GM23338 (cell line): ENCODE measurements around the gene KMT2E.

ENCODE experiments used
- CREB1 ChIP-seq: fragments of 250-450 bp; sonication (Bioruptor Pico); IDR thresholded peaks from 2 replicates; pipeline ENCODE4 v1.5.0; 2020; ENCODE audit warnings: low read depth, mild to moderate bottlenecking, moderate library complexity
- CTCF ChIP-seq, 2 experiments: fragments of 200-600 bp in 1 of 2; sonication (generic) in 1 of 2; conservative IDR thresholded peaks; 2 replicates each; pipeline versions ENCODE4 v1.5.1 to v1.6.1; 2016 to 2017; ENCODE audit warnings: antibody characterized with exemption in 2 of 2, low read depth in 2 of 2, mild to moderate bottlenecking in 2 of 2, moderate library complexity in 1 of 2
- EZH2 ChIP-seq: fragments of 200-600 bp; sonication (generic); IDR thresholded peaks from one replicate; pipeline ENCODE4 v1.8.0; 2017; ENCODE audit warnings: antibody characterized with exemption, mild to moderate bottlenecking, low read depth; ENCODE audit not compliant: unreplicated experiment
- EZH2phosphoT487 ChIP-seq: fragments of 200-600 bp; sonication (generic); IDR thresholded peaks from one replicate; pipeline ENCODE4 v1.8.1; 2018; ENCODE audit warnings: antibody characterized with exemption; ENCODE audit not compliant: unreplicated experiment
- JUNB ChIP-seq: IDR thresholded peaks from one replicate; pipeline ENCODE4 v1.6.1; 2016; ENCODE audit warnings: antibody characterized with exemption; ENCODE audit not compliant: unreplicated experiment
- NANOG ChIP-seq: IDR thresholded peaks from 2 replicates; pipeline ENCODE4 v1.6.1; 2016; ENCODE audit warnings: antibody characterized with exemption, borderline replicate concordance
- POLR2AphosphoS5 ChIP-seq: IDR thresholded peaks from 2 replicates; pipeline ENCODE4 v1.6.1; 2016; ENCODE audit warnings: antibody characterized with exemption, low read depth
- STAT1 ChIP-seq: IDR thresholded peaks from one replicate; pipeline ENCODE4 v1.6.1; 2016; ENCODE audit warnings: antibody characterized with exemption; ENCODE audit not compliant: unreplicated experiment
- ZNF331 ChIP-seq: fragments of 250-450 bp; sonication (Bioruptor Pico); IDR thresholded peaks from 2 replicates; pipeline ENCODE4 v1.5.0; 2020; ENCODE audit warnings: low read depth, mild to moderate bottlenecking, moderate library complexity
- ZNF462 ChIP-seq: fragments of 250-450 bp; sonication (Bioruptor Pico); IDR thresholded peaks from 2 replicates; pipeline ENCODE4 v1.5.0; 2020; ENCODE audit warnings: mild to moderate bottlenecking, moderate library complexity
- TF ChIP-seq, protein P1 (sequence below): IDR thresholded peaks from one replicate; pipeline ENCODE4 v1.6.1; 2018; ENCODE audit warnings: antibody characterized with exemption; ENCODE audit not compliant: unreplicated experiment
- TF ChIP-seq, protein P2 (sequence below): IDR thresholded peaks from 2 replicates; pipeline ENCODE4 v1.6.1; 2016; ENCODE audit warnings: antibody characterized with exemption

- TF ChIP-seq CTCF (conservative IDR thresholded peaks at IDR 0.05; ENCODE audit: low read depth in 2 of 2) (no peak), EZH2 (no peak), ZNF462 (no peak), EZH2phosphoT487 (no peak), POLR2AphosphoS5 (no peak), CREB1 (CRISPR knock-in tag) (no peak), NANOG (no peak), JUNB (no peak), ZNF331 (CRISPR knock-in tag) (no peak), STAT1 (no peak)
- TF ChIP-seq, protein P1, sequence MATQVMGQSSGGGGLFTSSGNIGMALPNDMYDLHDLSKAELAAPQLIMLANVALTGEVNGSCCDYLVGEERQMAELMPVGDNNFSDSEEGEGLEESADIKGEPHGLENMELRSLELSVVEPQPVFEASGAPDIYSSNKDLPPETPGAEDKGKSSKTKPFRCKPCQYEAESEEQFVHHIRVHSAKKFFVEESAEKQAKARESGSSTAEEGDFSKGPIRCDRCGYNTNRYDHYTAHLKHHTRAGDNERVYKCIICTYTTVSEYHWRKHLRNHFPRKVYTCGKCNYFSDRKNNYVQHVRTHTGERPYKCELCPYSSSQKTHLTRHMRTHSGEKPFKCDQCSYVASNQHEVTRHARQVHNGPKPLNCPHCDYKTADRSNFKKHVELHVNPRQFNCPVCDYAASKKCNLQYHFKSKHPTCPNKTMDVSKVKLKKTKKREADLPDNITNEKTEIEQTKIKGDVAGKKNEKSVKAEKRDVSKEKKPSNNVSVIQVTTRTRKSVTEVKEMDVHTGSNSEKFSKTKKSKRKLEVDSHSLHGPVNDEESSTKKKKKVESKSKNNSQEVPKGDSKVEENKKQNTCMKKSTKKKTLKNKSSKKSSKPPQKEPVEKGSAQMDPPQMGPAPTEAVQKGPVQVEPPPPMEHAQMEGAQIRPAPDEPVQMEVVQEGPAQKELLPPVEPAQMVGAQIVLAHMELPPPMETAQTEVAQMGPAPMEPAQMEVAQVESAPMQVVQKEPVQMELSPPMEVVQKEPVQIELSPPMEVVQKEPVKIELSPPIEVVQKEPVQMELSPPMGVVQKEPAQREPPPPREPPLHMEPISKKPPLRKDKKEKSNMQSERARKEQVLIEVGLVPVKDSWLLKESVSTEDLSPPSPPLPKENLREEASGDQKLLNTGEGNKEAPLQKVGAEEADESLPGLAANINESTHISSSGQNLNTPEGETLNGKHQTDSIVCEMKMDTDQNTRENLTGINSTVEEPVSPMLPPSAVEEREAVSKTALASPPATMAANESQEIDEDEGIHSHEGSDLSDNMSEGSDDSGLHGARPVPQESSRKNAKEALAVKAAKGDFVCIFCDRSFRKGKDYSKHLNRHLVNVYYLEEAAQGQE, result no peak
- TF ChIP-seq, protein P2, sequence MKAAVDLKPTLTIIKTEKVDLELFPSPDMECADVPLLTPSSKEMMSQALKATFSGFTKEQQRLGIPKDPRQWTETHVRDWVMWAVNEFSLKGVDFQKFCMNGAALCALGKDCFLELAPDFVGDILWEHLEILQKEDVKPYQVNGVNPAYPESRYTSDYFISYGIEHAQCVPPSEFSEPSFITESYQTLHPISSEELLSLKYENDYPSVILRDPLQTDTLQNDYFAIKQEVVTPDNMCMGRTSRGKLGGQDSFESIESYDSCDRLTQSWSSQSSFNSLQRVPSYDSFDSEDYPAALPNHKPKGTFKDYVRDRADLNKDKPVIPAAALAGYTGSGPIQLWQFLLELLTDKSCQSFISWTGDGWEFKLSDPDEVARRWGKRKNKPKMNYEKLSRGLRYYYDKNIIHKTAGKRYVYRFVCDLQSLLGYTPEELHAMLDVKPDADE, result no peak
Measured at GRCh38 chr7:105010504-105011130, 3.4 kb upstream of the KMT2E start.
